ENCODE results near the gene DUSP12.

DNA sequence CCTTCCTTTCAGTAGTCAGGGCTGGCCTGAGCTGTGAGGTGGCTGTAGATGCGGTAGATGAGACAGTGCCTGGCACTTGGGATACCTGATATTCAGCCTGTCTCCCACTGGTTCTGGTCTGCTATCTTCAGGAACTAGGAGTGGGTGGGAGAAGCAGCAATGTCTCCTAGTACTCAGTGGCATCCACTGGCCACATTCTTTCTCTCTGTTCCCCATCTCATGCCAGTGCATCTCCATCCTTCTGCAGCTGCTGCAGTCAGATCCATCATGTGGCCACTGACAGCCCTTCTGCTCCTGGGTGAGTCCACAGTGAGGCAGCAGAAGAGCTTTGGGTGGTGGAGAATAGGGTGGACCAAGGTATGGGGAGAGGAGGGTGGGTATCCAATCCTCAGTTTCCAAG, 27.2 kb upstream of the DUSP12 start:
- TF ChIP-seq, protein P1, sequence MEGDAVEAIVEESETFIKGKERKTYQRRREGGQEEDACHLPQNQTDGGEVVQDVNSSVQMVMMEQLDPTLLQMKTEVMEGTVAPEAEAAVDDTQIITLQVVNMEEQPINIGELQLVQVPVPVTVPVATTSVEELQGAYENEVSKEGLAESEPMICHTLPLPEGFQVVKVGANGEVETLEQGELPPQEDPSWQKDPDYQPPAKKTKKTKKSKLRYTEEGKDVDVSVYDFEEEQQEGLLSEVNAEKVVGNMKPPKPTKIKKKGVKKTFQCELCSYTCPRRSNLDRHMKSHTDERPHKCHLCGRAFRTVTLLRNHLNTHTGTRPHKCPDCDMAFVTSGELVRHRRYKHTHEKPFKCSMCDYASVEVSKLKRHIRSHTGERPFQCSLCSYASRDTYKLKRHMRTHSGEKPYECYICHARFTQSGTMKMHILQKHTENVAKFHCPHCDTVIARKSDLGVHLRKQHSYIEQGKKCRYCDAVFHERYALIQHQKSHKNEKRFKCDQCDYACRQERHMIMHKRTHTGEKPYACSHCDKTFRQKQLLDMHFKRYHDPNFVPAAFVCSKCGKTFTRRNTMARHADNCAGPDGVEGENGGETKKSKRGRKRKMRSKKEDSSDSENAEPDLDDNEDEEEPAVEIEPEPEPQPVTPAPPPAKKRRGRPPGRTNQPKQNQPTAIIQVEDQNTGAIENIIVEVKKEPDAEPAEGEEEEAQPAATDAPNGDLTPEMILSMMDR (IDR thresholded peaks at IDR 0.05), result no peak
- no peak for TF ChIP-seq EZH2 (IDR thresholded peaks at IDR 0.05; ENCODE audit: borderline replicate concordance, insufficient read depth, low read depth, low read length, poor library complexity, severe bottlenecking)

Data from B cell (primary cell).